Panc1 (cell line): ENCODE results near the gene FAAH2. TPM values are rescaled to one million over a fixed set of nuclear protein-coding genes. Genes with fewer than 3 reads are reported as not detected.

Experiments
- ATAC-seq: fragments of 200-7000 bp; cut with Tn5 transposase; 2 replicates; pipeline ENCODE4 v1.9.1; 2020; ENCODE audit warnings: mild to moderate bottlenecking, moderate library complexity
- BruUV-seq: library from RNA; stranded (reverse); fragments of 400-500 nt; replicated peaks from 2 replicates; lab custom pipeline; 2021; lab: Mats Ljungman, UMichigan
- CTCF ChIA-PET: fragments of 300-600 bp; sonication (Branson Sonifier 250); formaldehyde crosslinking; loops from one replicate; lab custom pipeline; 2022; ENCODE audit warnings: antibody characterized with exemption; lab: Charles Lee
- POLR2A ChIA-PET: fragments of 300-600 bp; sonication (Branson Sonifier 250); formaldehyde crosslinking; loops from one replicate; lab custom pipeline; 2022; ENCODE audit warnings: antibody characterized with exemption; lab: Charles Lee
- DNase-seq: peaks from one replicate; pipeline ENCODE4 v3.0.0-alpha.2; 2010; ENCODE audit warnings: low read depth, low spot score
- H3K27ac ChIP-seq: 2 replicates; pipeline ENCODE4 v1.5.1; 2011; ENCODE audit warnings: mild to moderate bottlenecking, low read length, inconsistent platforms
- H3K27me3 ChIP-seq: fragments of 200-500 bp; sonication (Bioruptor generic); 2 replicates; pipeline ENCODE4 v1.6.0; 2014; ENCODE audit warnings: low read length, inconsistent platforms; ENCODE audit not compliant: control insufficient read depth, insufficient read depth
- H3K36me3 ChIP-seq: fragments of 200-500 bp; sonication (Bioruptor generic); 2 replicates; pipeline ENCODE4 v1.5.1; 2014; ENCODE audit warnings: inconsistent platforms, mild to moderate bottlenecking, low read length, moderate library complexity; ENCODE audit not compliant: control insufficient read depth, insufficient read depth
- H3K4me1 ChIP-seq: 2 replicates; pipeline ENCODE4 v1.5.1; 2011; ENCODE audit warnings: inconsistent platforms, mild to moderate bottlenecking, low read length, moderate library complexity; ENCODE audit not compliant: control insufficient read depth, insufficient read depth
- H3K4me3 ChIP-seq, 2 experiments: 2 replicates each; pipeline ENCODE4 v1.5.1; 2011 to 2012; ENCODE audit warnings: low read depth in 2 of 2, low read length in 2 of 2, mild to moderate bottlenecking in 2 of 2, inconsistent platforms in 1 of 2, moderate library complexity in 1 of 2
- H3K9me3 ChIP-seq: fragments of 200-500 bp; sonication (Bioruptor generic); 2 replicates; pipeline ENCODE4 v1.5.1; 2014; ENCODE audit warnings: low read depth, mild to moderate bottlenecking, inconsistent platforms, low read length, moderate library complexity; ENCODE audit not compliant: control insufficient read depth, insufficient read depth
- POLR2AphosphoS5 ChIP-seq: IDR thresholded peaks from 2 replicates; pipeline ENCODE4 v1.6.1; 2012; ENCODE audit warnings: mild to moderate bottlenecking, low read depth, low read length, moderate library complexity
- SIN3A ChIP-seq: IDR thresholded peaks from 2 replicates; pipeline ENCODE4 v1.6.1; 2012; ENCODE audit warnings: low read depth, mild to moderate bottlenecking, low read length, moderate library complexity, borderline replicate concordance; ENCODE audit not compliant: insufficient read depth
- TCF7L2 ChIP-seq: IDR thresholded peaks from 2 replicates; pipeline ENCODE4 v1.6.1; 2011; ENCODE audit warnings: mild to moderate bottlenecking, low read depth, low read length, inconsistent platforms
- in situ Hi-C: cut with HindIII; loops from 2 replicates; pipeline ENCODE4 v1.10.0; 2016; ENCODE audit warnings: low sequenced_read_pairs, low pct_unique_long_range_greater_than_20kb
- intact Hi-C: fragments of 100-400 bp; cut with micrococcal nuclease; formaldehyde crosslinking; loops from one replicate; pipeline ENCODE4 v1.10.0; 2022; ENCODE audit not compliant: unreplicated experiment
- total RNA-seq: library from RNA; stranded (reverse); gene quantifications from one replicate; pipeline ENCODE4 v1.2.1, GENCODE V29; 2021; ENCODE audit not compliant: unreplicated experiment
- TF ChIP-seq, protein P1 (sequence below): fragments of 450-650 bp; IDR thresholded peaks from 2 replicates; pipeline ENCODE4 v1.5.1; 2017; ENCODE audit warnings: mild to moderate bottlenecking
- TF ChIP-seq, protein P2 (sequence below), 2 experiments: IDR thresholded peaks; 2 replicates each; pipeline ENCODE4 v1.6.1; 2011 to 2012; ENCODE audit warnings: low read depth in 2 of 2, control low read depth in 1 of 2, low read length in 1 of 2, mild to moderate bottlenecking in 1 of 2, moderate library complexity in 1 of 2; ENCODE audit not compliant: insufficient read depth in 1 of 2

FAAH2 gene
- total RNA-seq, 1 experiment from 2014 or later: 0.10 TPM

DNA sequence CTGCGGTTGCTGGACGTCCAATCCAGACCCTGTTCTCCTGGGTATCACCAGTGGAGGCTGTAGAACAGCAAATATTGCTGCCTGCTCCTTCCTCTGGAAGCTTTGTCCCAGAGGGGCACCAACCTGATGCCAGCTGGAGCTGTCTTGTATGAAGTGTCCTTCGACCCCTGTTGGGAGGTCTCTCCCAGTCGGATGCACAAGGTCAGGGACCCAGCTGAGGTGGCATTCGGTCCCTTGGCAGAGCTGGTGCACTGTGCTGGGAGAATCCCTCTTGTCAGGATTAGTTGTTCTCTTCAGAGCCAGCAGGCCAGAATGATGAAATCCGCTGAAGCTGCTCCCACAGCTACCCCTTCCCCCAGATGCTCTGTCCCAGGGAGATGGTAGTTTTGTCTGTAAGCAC lies 195.0 kb downstream of the FAAH2 start:
- Histone ChIP-seq H3K36me3 (no peaks in the 10 kb centered on the region), H3K27ac (no peak overlapping the region), H3K4me3 (no peak overlapping the region), H3K9me3 (no peaks in the 10 kb centered on the region), H3K27me3 (no peaks in the 10 kb centered on the region), H3K4me1 (no peaks in the 10 kb centered on the region)
- POLR2A ChIA-PET: no interaction called here
- no peak for TF ChIP-seq TCF7L2
- TF ChIP-seq, protein P1, sequence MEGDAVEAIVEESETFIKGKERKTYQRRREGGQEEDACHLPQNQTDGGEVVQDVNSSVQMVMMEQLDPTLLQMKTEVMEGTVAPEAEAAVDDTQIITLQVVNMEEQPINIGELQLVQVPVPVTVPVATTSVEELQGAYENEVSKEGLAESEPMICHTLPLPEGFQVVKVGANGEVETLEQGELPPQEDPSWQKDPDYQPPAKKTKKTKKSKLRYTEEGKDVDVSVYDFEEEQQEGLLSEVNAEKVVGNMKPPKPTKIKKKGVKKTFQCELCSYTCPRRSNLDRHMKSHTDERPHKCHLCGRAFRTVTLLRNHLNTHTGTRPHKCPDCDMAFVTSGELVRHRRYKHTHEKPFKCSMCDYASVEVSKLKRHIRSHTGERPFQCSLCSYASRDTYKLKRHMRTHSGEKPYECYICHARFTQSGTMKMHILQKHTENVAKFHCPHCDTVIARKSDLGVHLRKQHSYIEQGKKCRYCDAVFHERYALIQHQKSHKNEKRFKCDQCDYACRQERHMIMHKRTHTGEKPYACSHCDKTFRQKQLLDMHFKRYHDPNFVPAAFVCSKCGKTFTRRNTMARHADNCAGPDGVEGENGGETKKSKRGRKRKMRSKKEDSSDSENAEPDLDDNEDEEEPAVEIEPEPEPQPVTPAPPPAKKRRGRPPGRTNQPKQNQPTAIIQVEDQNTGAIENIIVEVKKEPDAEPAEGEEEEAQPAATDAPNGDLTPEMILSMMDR: no peak
- TF ChIP-seq, protein P2, sequence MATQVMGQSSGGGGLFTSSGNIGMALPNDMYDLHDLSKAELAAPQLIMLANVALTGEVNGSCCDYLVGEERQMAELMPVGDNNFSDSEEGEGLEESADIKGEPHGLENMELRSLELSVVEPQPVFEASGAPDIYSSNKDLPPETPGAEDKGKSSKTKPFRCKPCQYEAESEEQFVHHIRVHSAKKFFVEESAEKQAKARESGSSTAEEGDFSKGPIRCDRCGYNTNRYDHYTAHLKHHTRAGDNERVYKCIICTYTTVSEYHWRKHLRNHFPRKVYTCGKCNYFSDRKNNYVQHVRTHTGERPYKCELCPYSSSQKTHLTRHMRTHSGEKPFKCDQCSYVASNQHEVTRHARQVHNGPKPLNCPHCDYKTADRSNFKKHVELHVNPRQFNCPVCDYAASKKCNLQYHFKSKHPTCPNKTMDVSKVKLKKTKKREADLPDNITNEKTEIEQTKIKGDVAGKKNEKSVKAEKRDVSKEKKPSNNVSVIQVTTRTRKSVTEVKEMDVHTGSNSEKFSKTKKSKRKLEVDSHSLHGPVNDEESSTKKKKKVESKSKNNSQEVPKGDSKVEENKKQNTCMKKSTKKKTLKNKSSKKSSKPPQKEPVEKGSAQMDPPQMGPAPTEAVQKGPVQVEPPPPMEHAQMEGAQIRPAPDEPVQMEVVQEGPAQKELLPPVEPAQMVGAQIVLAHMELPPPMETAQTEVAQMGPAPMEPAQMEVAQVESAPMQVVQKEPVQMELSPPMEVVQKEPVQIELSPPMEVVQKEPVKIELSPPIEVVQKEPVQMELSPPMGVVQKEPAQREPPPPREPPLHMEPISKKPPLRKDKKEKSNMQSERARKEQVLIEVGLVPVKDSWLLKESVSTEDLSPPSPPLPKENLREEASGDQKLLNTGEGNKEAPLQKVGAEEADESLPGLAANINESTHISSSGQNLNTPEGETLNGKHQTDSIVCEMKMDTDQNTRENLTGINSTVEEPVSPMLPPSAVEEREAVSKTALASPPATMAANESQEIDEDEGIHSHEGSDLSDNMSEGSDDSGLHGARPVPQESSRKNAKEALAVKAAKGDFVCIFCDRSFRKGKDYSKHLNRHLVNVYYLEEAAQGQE (IDR thresholded peaks at IDR 0.05; ENCODE audit: insufficient read depth in 1 of 2, low read depth in 2 of 2, low read length in 1 of 2): no peak
- TF ChIP-seq POLR2AphosphoS5: no peak
- no peak for TF ChIP-seq SIN3A
- no TSS peak for BruUV-seq
- intact Hi-C loops: no loop called here
- DNase-seq (no peak), ATAC-seq (no peak)
- in situ Hi-C loops: no loop called here
- CTCF ChIA-PET: no interaction called here

DNA sequence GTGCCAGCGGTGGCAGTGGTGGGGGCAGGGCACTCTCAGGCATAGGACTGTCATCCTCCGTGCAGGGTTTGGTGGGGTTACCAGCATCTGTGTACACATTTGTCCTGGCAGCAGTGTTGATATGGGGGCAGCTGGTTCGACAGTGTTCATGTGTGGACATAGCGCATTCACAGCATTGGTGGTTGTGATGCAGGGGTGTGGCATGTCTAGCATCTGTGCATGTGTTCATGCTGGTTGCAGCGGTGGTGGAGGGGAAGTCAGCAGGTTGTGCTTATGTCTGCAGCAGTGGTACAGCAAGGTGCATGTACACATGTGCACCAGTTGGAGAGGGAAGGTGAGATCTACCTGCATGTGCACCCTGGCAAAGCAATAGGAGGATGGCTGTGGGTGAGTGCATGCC lies 230.0 kb downstream of the FAAH2 start:
- no peak overlapping the region for H3K4me3 ChIP-seq
- CTCF ChIA-PET: interaction anchor here (0.6 kb wide), 1 partner anchor 1017 kb away, joined by 6 read pairs; no protein-coding TSS in a partner anchor
- POLR2A ChIA-PET: no interaction called here
- no peak overlapping the region for H3K27ac ChIP-seq
- H3K9me3 ChIP-seq: no peaks in the 10 kb centered on the region
- intact Hi-C loops (no loop called here), in situ Hi-C loops (no loop called here)
- no peak for ATAC-seq
- H3K27me3 ChIP-seq: no peaks in the 10 kb centered on the region
- TF ChIP-seq, protein P2 (IDR thresholded peaks at IDR 0.05; ENCODE audit: insufficient read depth in 1 of 2, low read depth in 2 of 2, low read length in 1 of 2): no peak
- no peak for TF ChIP-seq POLR2AphosphoS5
- TF ChIP-seq TCF7L2: no peak
- TF ChIP-seq, protein P1: no peak
- no peak for DNase-seq
- H3K36me3 ChIP-seq: no peaks in the 10 kb centered on the region
- H3K4me1 ChIP-seq: no peaks in the 10 kb centered on the region
- no TSS peak for BruUV-seq
